K562 (cell line): Measurements from ENCODE around the gene PCBP3. TPM values are rescaled to one million over a fixed set of nuclear protein-coding genes. Genes with fewer than 3 reads are reported as not detected.

Experiments
- ETS2 ChIP-seq: IDR thresholded peaks from 2 replicates; pipeline ENCODE4 v1.6.1; 2016; ENCODE audit warnings: borderline replicate concordance, missing genetic modification characterization, mild to moderate bottlenecking, moderate library complexity, missing compliant biosample characterization; ENCODE audit not compliant: poor library complexity, severe bottlenecking
- FIP1L1 ChIP-seq: fragments of 200-400 bp; formaldehyde crosslinking; IDR thresholded peaks from 2 replicates; pipeline ENCODE4 v1.6.1; 2018; ENCODE audit warnings: mild to moderate bottlenecking, low read depth, low read length; ENCODE audit not compliant: poor library complexity, severe bottlenecking
- KLF6 ChIP-seq: fragments of 250-450 bp; sonication (Bioruptor Pico); IDR thresholded peaks from 2 replicates; pipeline ENCODE4 v1.4.0; 2020; ENCODE audit warnings: mild to moderate bottlenecking, moderate library complexity, borderline replicate concordance
- MGA ChIP-seq: fragments of 450-650 bp; IDR thresholded peaks from 2 replicates; pipeline ENCODE4 v1.6.1; 2016; ENCODE audit warnings: mild to moderate bottlenecking, moderate library complexity
- SMAD1 ChIP-seq: fragments of 150-350 bp; IDR thresholded peaks from 2 replicates; pipeline ENCODE4 v1.6.1; 2014; ENCODE audit warnings: low read length, low read depth; ENCODE audit not compliant: partially characterized antibody
- ZFX ChIP-seq: sonication (generic); formaldehyde crosslinking; IDR thresholded peaks from 2 replicates; pipeline ENCODE4 v1.8.0; 2022; ENCODE audit warnings: mild to moderate bottlenecking, missing genetic modification reagents, moderate library complexity
- ZNF121 ChIP-seq: sonication (generic); formaldehyde crosslinking; conservative IDR thresholded peaks from 2 replicates; pipeline ENCODE4 v1.8.0; 2022; ENCODE audit warnings: missing genetic modification reagents
- ZNF780A ChIP-seq: fragments of 250-450 bp; sonication (Bioruptor Pico); IDR thresholded peaks from 2 replicates; pipeline ENCODE4 v1.5.0; 2021; ENCODE audit warnings: mild to moderate bottlenecking
- polyA plus RNA-seq, 8 experiments: library from polyadenylated mRNA; depleted of rRNA in 4 of 8; stranded (reverse) in 5 of 8; unstranded in 3 of 8; fragments of >200 nt; fragmentation: Nextera tagmentation in 2 of 8; fragmentation: Illumina TruSeq in 1 of 8; extraction: Ambion mirVana in 2 of 8; extraction: Trizol in 1 of 8; gene quantifications; 2 replicates each; pipeline versions ENCODE4 v1.2.1 to v1.2.3, GENCODE V29; 2011 to 2014; ENCODE audit warnings: inconsistent platforms in 1 of 8, missing spikeins in 1 of 8
- total RNA-seq, 7 experiments: library from RNA; depleted of rRNA in 6 of 7; stranded (reverse); fragments of >200 nt in 6 of 7; fragmentation: Illumina TruSeq in 2 of 7; extraction: Trizol in 2 of 7; gene quantifications; 2 replicates each; pipeline versions ENCODE4 v1.2.1 to v1.2.3, GENCODE V29; 2011 to 2021; ENCODE audit warnings: low replicate concordance in 1 of 7
- TF ChIP-seq, protein P1 (sequence below): sonication (generic); formaldehyde crosslinking; IDR thresholded peaks from 2 replicates; pipeline ENCODE4 v1.8.1; 2023; ENCODE audit warnings: missing genetic modification reagents, mild to moderate bottlenecking, borderline replicate concordance

The PCBP3 gene
- total and polyA plus RNA-seq, 9 of the 15 experiments (the other 6 are each of a cell fraction or from before 2014, with no cell fraction given): 0.18 TPM; not detected in 8

GRCh38 chr21:45981151-45982091 is 337.9 kb downstream of the PCBP3 start, which contains the start of gene COL6A1 (continued):
- TF ChIP-seq MGA: no peak
- TF ChIP-seq ZFX (CRISPR knock-in tag): peak; percentile 41
- TF ChIP-seq SMAD1: no peak
- no peak for TF ChIP-seq KLF6 (CRISPR knock-in tag)
- TF ChIP-seq ETS2 (tag): no peak
- TF ChIP-seq FIP1L1: peak; percentile 37
- TF ChIP-seq ZNF121 (CRISPR knock-in tag): no peak
- TF ChIP-seq ZNF780A: no peak
- TF ChIP-seq, protein P1, sequence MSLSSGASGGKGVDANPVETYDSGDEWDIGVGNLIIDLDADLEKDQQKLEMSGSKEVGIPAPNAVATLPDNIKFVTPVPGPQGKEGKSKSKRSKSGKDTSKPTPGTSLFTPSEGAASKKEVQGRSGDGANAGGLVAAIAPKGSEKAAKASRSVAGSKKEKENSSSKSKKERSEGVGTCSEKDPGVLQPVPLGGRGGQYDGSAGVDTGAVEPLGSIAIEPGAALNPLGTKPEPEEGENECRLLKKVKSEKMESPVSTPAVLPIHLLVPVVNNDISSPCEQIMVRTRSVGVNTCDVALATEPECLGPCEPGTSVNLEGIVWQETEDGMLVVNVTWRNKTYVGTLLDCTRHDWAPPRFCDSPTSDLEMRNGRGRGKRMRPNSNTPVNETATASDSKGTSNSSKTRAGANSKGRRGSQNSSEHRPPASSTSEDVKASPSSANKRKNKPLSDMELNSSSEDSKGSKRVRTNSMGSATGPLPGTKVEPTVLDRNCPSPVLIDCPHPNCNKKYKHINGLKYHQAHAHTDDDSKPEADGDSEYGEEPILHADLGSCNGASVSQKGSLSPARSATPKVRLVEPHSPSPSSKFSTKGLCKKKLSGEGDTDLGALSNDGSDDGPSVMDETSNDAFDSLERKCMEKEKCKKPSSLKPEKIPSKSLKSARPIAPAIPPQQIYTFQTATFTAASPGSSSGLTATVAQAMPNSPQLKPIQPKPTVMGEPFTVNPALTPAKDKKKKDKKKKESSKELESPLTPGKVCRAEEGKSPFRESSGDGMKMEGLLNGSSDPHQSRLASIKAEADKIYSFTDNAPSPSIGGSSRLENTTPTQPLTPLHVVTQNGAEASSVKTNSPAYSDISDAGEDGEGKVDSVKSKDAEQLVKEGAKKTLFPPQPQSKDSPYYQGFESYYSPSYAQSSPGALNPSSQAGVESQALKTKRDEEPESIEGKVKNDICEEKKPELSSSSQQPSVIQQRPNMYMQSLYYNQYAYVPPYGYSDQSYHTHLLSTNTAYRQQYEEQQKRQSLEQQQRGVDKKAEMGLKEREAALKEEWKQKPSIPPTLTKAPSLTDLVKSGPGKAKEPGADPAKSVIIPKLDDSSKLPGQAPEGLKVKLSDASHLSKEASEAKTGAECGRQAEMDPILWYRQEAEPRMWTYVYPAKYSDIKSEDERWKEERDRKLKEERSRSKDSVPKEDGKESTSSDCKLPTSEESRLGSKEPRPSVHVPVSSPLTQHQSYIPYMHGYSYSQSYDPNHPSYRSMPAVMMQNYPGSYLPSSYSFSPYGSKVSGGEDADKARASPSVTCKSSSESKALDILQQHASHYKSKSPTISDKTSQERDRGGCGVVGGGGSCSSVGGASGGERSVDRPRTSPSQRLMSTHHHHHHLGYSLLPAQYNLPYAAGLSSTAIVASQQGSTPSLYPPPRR (CRISPR knock-in tag): no peak
